ENCODE data around the gene PXDN. TPM values are rescaled to one million over a fixed set of nuclear protein-coding genes. Genes with fewer than 3 reads are reported as not detected.

Gene PXDN
- total and polyA plus RNA-seq, 2 donors (not counting 3 experiments of a cell fraction or from before 2014, with no cell fraction given), result 231 to 308 TPM

DNA sequence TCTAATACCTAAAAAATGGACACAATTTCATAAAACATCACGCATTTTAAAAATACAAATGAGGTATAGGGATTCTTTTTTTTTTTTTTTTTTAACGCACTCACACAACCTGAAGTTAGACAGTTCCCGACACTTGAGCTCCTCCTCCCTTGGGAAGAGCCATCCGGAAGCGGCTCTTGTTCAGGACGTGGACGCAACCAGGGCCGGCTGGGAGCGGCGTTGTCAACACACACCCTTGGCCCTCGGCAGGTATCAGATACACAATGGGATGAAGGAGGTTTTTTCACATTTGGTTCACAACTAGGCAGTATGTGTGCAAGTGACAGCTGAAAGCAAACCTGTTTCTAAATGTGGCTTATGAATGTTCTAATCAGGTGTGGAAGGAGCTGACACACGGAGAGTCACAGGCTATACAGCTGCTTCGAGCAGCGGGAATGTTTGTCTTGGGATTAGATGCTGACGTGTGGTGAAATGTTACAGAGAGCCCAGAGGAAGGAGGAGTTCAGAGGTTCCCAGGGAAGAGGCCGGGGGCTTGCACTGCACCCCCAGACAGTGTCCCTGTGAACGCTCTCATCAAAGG lies 111.1 kb downstream of the PXDN start:
- TF ChIP-seq, protein P1, sequence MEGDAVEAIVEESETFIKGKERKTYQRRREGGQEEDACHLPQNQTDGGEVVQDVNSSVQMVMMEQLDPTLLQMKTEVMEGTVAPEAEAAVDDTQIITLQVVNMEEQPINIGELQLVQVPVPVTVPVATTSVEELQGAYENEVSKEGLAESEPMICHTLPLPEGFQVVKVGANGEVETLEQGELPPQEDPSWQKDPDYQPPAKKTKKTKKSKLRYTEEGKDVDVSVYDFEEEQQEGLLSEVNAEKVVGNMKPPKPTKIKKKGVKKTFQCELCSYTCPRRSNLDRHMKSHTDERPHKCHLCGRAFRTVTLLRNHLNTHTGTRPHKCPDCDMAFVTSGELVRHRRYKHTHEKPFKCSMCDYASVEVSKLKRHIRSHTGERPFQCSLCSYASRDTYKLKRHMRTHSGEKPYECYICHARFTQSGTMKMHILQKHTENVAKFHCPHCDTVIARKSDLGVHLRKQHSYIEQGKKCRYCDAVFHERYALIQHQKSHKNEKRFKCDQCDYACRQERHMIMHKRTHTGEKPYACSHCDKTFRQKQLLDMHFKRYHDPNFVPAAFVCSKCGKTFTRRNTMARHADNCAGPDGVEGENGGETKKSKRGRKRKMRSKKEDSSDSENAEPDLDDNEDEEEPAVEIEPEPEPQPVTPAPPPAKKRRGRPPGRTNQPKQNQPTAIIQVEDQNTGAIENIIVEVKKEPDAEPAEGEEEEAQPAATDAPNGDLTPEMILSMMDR (IDR thresholded peaks at IDR 0.05; ENCODE audit: extremely low read depth in 1 of 2, insufficient read depth in 1 of 2, low read depth in 1 of 2, low read length in 2 of 2), result no peak
- TF ChIP-seq MYC (IDR thresholded peaks at IDR 0.05; ENCODE audit: low read depth, low read length) (no peak), EZH2 (IDR thresholded peaks at IDR 0.05; ENCODE audit: borderline replicate concordance, low read depth, low read length, severe bottlenecking) (no peak), JUN (IDR thresholded peaks at IDR 0.05; ENCODE audit: borderline replicate concordance, insufficient read depth, insufficient read length, low read depth) (no peak), POLR2AphosphoS5 (IDR thresholded peaks at IDR 0.05; ENCODE audit: insufficient read depth, low read depth, low read length) (no peak), FOS (IDR thresholded peaks at IDR 0.05; ENCODE audit: borderline replicate concordance, insufficient read depth, low read length) (no peak), GATA2 (IDR thresholded peaks at IDR 0.05; ENCODE audit: insufficient read depth, insufficient read length, low read depth, low read length) (no peak), POLR2A (IDR thresholded peaks at IDR 0.05; ENCODE audit: low read depth, low read length) (no peak)
- TF ChIP-seq, protein P2, sequence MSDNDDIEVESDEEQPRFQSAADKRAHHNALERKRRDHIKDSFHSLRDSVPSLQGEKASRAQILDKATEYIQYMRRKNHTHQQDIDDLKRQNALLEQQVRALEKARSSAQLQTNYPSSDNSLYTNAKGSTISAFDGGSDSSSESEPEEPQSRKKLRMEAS (IDR thresholded peaks at IDR 0.05; ENCODE audit: insufficient read depth, insufficient read length), result no peak
- DNase-seq (ENCODE audit: low read depth, low spot score) (no peak), FAIRE-seq (no peak)
- POLR2A ChIA-PET, result no interaction called here
- Histone ChIP-seq H4K20me1 (replicated peaks; ENCODE audit: control insufficient read depth, extremely low read depth, insufficient read depth, low read length) (no peaks in the 10 kb centered on the region), H3K27me3 (ENCODE audit: control insufficient read depth in 2 of 2, insufficient read depth in 2 of 2, low read length in 2 of 2) (no peaks in the 10 kb centered on the region), H3K36me3 (ENCODE audit: control insufficient read depth in 2 of 2, extremely low read depth in 1 of 2, insufficient read depth in 2 of 2, low read length in 2 of 2) (peaks cover 4 to 28% of the 10 kb centered on the region in 2 experiments), H3K9me3 (replicated peaks; ENCODE audit: control insufficient read depth, insufficient read depth, low read length) (no peaks in the 10 kb centered on the region), H3K79me2 (ENCODE audit: control insufficient read depth, insufficient read depth, low read length) (no peaks in the 10 kb centered on the region), H3K4me1 (ENCODE audit: control insufficient read depth, extremely low read depth, insufficient read depth, low read length) (peaks cover 6% of the 10 kb centered on the region), H2AFZ (ENCODE audit: low read depth, low read length) (no peak overlapping the region), H3K4me2 (ENCODE audit: insufficient read depth, low read length) (no peak overlapping the region), H3K9me1 (replicated peaks; ENCODE audit: control insufficient read depth, extremely low read depth, insufficient read depth, low read length) (no peaks in the 10 kb centered on the region), H3K9ac (replicated peaks; ENCODE audit: extremely low read depth, insufficient read depth, low read length) (no peak overlapping the region), H3K4me3 (replicated peaks in 1 of 3; ENCODE audit: insufficient read depth in 1 of 3, low read depth in 1 of 3, low read length in 3 of 3) (no peak overlapping the region), H3K27ac (ENCODE audit: insufficient read depth, low read depth, low read length) (no peak overlapping the region)
- CTCF ChIA-PET, result interaction anchor here (0.6 to 1.1 kb wide), 5 partner anchors 9 to 118 kb away, joined by 3 to 9 read pairs (median 3); no protein-coding TSS in a partner anchor
- BruUV-seq (replicated peaks), result no TSS peak
- intact Hi-C loops (cut with micrococcal nuclease) (no loop called here), dilution Hi-C loops (cut with MboI; ENCODE audit: extremely low pct_ligation_motif_present, low sequenced_read_pairs) (no loop called here)
